ENCODE results near the gene FASTK.

FASTK gene

GRCh38 chr7:151099486-151100211 is 19.0 kb upstream of the FASTK start:
- H3K27me3 ChIP-seq (ENCODE audit: control insufficient read depth in 5 of 5, insufficient read depth in 4 of 5, low read length in 5 of 5), result no peaks in the 10 kb centered on the region
- peaks cover 0 to 12% (median 2%) of the 10 kb centered on the region in 5 donors for H3K36me3 ChIP-seq (ENCODE audit: control insufficient read depth in 5 of 5, insufficient read depth in 5 of 5, low read length in 5 of 5)
- H3K9me3 ChIP-seq (ENCODE audit: control insufficient read depth in 5 of 5, low read length in 5 of 5), result no peaks in the 10 kb centered on the region
- no peak overlapping the region for H3K4me3 ChIP-seq (ENCODE audit: low read depth in 1 of 5, low read length in 5 of 5)
- no peak overlapping the region for H3K27ac ChIP-seq (ENCODE audit: low read depth, low read length)
- H3K9ac ChIP-seq (ENCODE audit: low read length in 5 of 5), result peak overlapping the region in 1 of 5 donors; percentile 17
- H3K4me1 ChIP-seq (ENCODE audit: control insufficient read depth in 5 of 5, insufficient read depth in 5 of 5, low read length in 5 of 5), result peaks cover 2 to 36% (median 29%) of the 10 kb centered on the region in 5 donors

GRCh38 chr7:151095828-151096475 is 15.3 kb upstream of the FASTK start:
- Histone ChIP-seq H3K27me3 (ENCODE audit: control insufficient read depth in 5 of 5, insufficient read depth in 4 of 5, low read length in 5 of 5) (no peaks in the 10 kb centered on the region), H3K4me1 (ENCODE audit: control insufficient read depth in 5 of 5, insufficient read depth in 5 of 5, low read length in 5 of 5) (peaks cover 16 to 58% (median 47%) of the 10 kb centered on the region in 5 donors), H3K27ac (ENCODE audit: low read depth, low read length) (peak overlapping the region; percentile 30), H3K4me3 (ENCODE audit: low read depth in 1 of 5, low read length in 5 of 5) (no peak overlapping the region), H3K36me3 (ENCODE audit: control insufficient read depth in 5 of 5, insufficient read depth in 5 of 5, low read length in 5 of 5) (peaks cover 0 to 7% (median 5%) of the 10 kb centered on the region in 5 donors), H3K9ac (ENCODE audit: low read length in 5 of 5) (no peak overlapping the region), H3K9me3 (ENCODE audit: control insufficient read depth in 5 of 5, low read length in 5 of 5) (no peaks in the 10 kb centered on the region)

- Histone ChIP-seq H3K9me3 (ENCODE audit: control insufficient read depth in 5 of 5, low read length in 5 of 5) (no peaks in the 10 kb centered on the region), H3K4me3 (ENCODE audit: low read depth in 1 of 5, low read length in 5 of 5) (no peak overlapping the region), H3K27me3 (ENCODE audit: control insufficient read depth in 5 of 5, insufficient read depth in 4 of 5, low read length in 5 of 5) (no peaks in the 10 kb centered on the region), H3K36me3 (ENCODE audit: control insufficient read depth in 5 of 5, insufficient read depth in 5 of 5, low read length in 5 of 5) (peaks cover 0 to 7% (median 4%) of the 10 kb centered on the region in 5 donors), H3K27ac (ENCODE audit: low read depth, low read length) (peak overlapping the region; percentile 30), H3K9ac (ENCODE audit: low read length in 5 of 5) (peak overlapping the region in 2 of 5 donors; percentile 3 to 45), H3K4me1 (ENCODE audit: control insufficient read depth in 5 of 5, insufficient read depth in 5 of 5, low read length in 5 of 5) (peaks cover 18 to 62% (median 54%) of the 10 kb centered on the region in 5 donors)
Observed at GRCh38 chr7:151095123-151095797, 14.7 kb upstream of the FASTK start.

GRCh38 chr7:151094675-151095074 is 14.1 kb upstream of the FASTK start:
- Histone ChIP-seq H3K4me3 (ENCODE audit: low read depth in 1 of 5, low read length in 5 of 5) (no peak overlapping the region), H3K9ac (ENCODE audit: low read length in 5 of 5) (peak overlapping the region in 1 of 5 donors; percentile 45), H3K4me1 (ENCODE audit: control insufficient read depth in 5 of 5, insufficient read depth in 5 of 5, low read length in 5 of 5) (peaks cover 20 to 62% (median 55%) of the 10 kb centered on the region in 5 donors), H3K27me3 (ENCODE audit: control insufficient read depth in 5 of 5, insufficient read depth in 4 of 5, low read length in 5 of 5) (no peaks in the 10 kb centered on the region), H3K9me3 (ENCODE audit: control insufficient read depth in 5 of 5, low read length in 5 of 5) (no peaks in the 10 kb centered on the region), H3K36me3 (ENCODE audit: control insufficient read depth in 5 of 5, insufficient read depth in 5 of 5, low read length in 5 of 5) (peaks cover 0 to 7% (median 0%) of the 10 kb centered on the region in 5 donors), H3K27ac (ENCODE audit: low read depth, low read length) (peak overlapping the region; percentile 30)

GRCh38 chr7:151093748-151094147 is 13.1 kb upstream of the FASTK start:
- H3K9ac ChIP-seq (ENCODE audit: low read length in 5 of 5), result peak overlapping the region in 1 of 5 donors; percentile 28
- no peaks in the 10 kb centered on the region for H3K9me3 ChIP-seq (ENCODE audit: control insufficient read depth in 5 of 5, low read length in 5 of 5)
- H3K27ac ChIP-seq (ENCODE audit: low read depth, low read length), result peak overlapping the region; percentile 21
- H3K4me1 ChIP-seq (ENCODE audit: control insufficient read depth in 5 of 5, insufficient read depth in 5 of 5, low read length in 5 of 5), result peaks cover 23 to 67% (median 62%) of the 10 kb centered on the region in 5 donors
- no peak overlapping the region for H3K4me3 ChIP-seq (ENCODE audit: low read depth in 1 of 5, low read length in 5 of 5)
- H3K27me3 ChIP-seq (ENCODE audit: control insufficient read depth in 5 of 5, insufficient read depth in 4 of 5, low read length in 5 of 5), result no peaks in the 10 kb centered on the region
- H3K36me3 ChIP-seq (ENCODE audit: control insufficient read depth in 5 of 5, insufficient read depth in 5 of 5, low read length in 5 of 5), result peaks cover 0 to 7% (median 0%) of the 10 kb centered on the region in 5 donors

GRCh38 chr7:151091988-151092387 is 11.4 kb upstream of the FASTK start:
- Histone ChIP-seq H3K9ac (ENCODE audit: low read length in 5 of 5) (no peak overlapping the region), H3K9me3 (ENCODE audit: control insufficient read depth in 5 of 5, low read length in 5 of 5) (no peaks in the 10 kb centered on the region), H3K27me3 (ENCODE audit: control insufficient read depth in 5 of 5, insufficient read depth in 4 of 5, low read length in 5 of 5) (no peaks in the 10 kb centered on the region), H3K4me3 (ENCODE audit: low read depth in 1 of 5, low read length in 5 of 5) (no peak overlapping the region), H3K36me3 (ENCODE audit: control insufficient read depth in 5 of 5, insufficient read depth in 5 of 5, low read length in 5 of 5) (peaks cover 0 to 7% (median 0%) of the 10 kb centered on the region in 5 donors), H3K27ac (ENCODE audit: low read depth, low read length) (peak overlapping the region; percentile 99), H3K4me1 (ENCODE audit: control insufficient read depth in 5 of 5, insufficient read depth in 5 of 5, low read length in 5 of 5) (peaks cover 27 to 83% (median 77%) of the 10 kb centered on the region in 5 donors)

GRCh38 chr7:151091431-151091830 is 10.8 kb upstream of the FASTK start:
- Histone ChIP-seq H3K36me3 (ENCODE audit: control insufficient read depth in 5 of 5, insufficient read depth in 5 of 5, low read length in 5 of 5) (peaks cover 0 to 7% (median 0%) of the 10 kb centered on the region in 5 donors), H3K27ac (ENCODE audit: low read depth, low read length) (peak overlapping the region; percentile 99), H3K27me3 (ENCODE audit: control insufficient read depth in 5 of 5, insufficient read depth in 4 of 5, low read length in 5 of 5) (no peaks in the 10 kb centered on the region), H3K4me3 (ENCODE audit: low read depth in 1 of 5, low read length in 5 of 5) (no peak overlapping the region), H3K4me1 (ENCODE audit: control insufficient read depth in 5 of 5, insufficient read depth in 5 of 5, low read length in 5 of 5) (peaks cover 27 to 85% (median 80%) of the 10 kb centered on the region in 5 donors), H3K9me3 (ENCODE audit: control insufficient read depth in 5 of 5, low read length in 5 of 5) (no peaks in the 10 kb centered on the region), H3K9ac (ENCODE audit: low read length in 5 of 5) (no peak overlapping the region)

- Histone ChIP-seq H3K4me1 (ENCODE audit: control insufficient read depth in 5 of 5, insufficient read depth in 5 of 5, low read length in 5 of 5) (peaks cover 27 to 85% (median 80%) of the 10 kb centered on the region in 5 donors), H3K27me3 (ENCODE audit: control insufficient read depth in 5 of 5, insufficient read depth in 4 of 5, low read length in 5 of 5) (no peaks in the 10 kb centered on the region), H3K27ac (ENCODE audit: low read depth, low read length) (peak overlapping the region; percentile 99)
Observed at GRCh38 chr7:151091003-151091402, 10.4 kb upstream of the FASTK start.

GRCh38 chr7:151089893-151090730 is 9.5 kb upstream of the FASTK start:
- Histone ChIP-seq H3K4me1 (ENCODE audit: control insufficient read depth in 5 of 5, insufficient read depth in 5 of 5, low read length in 5 of 5) (peaks cover 25 to 90% (median 85%) of the 10 kb centered on the region in 5 donors), H3K4me3 (ENCODE audit: low read depth in 1 of 5, low read length in 5 of 5) (peak overlapping the region; percentile 54 to 91 (median 77)), H3K27ac (ENCODE audit: low read depth, low read length) (peak overlapping the region; percentile 99), H3K27me3 (ENCODE audit: control insufficient read depth in 5 of 5, insufficient read depth in 4 of 5, low read length in 5 of 5) (no peaks in the 10 kb centered on the region), H3K9me3 (ENCODE audit: control insufficient read depth in 5 of 5, low read length in 5 of 5) (no peaks in the 10 kb centered on the region), H3K9ac (ENCODE audit: low read length in 5 of 5) (peak overlapping the region; percentile 74 to 95 (median 93)), H3K36me3 (ENCODE audit: control insufficient read depth in 5 of 5, insufficient read depth in 5 of 5, low read length in 5 of 5) (peaks cover 0 to 7% (median 0%) of the 10 kb centered on the region in 5 donors)

More at GRCh38 chr7:151091003-151091402, 10.4 kb upstream of the FASTK start:
- Histone ChIP-seq H3K9ac (ENCODE audit: low read length in 5 of 5) (no peak overlapping the region), H3K4me3 (ENCODE audit: low read depth in 1 of 5, low read length in 5 of 5) (no peak overlapping the region), H3K36me3 (ENCODE audit: control insufficient read depth in 5 of 5, insufficient read depth in 5 of 5, low read length in 5 of 5) (peaks cover 0 to 7% (median 0%) of the 10 kb centered on the region in 5 donors), H3K9me3 (ENCODE audit: control insufficient read depth in 5 of 5, low read length in 5 of 5) (no peaks in the 10 kb centered on the region)
